LNCaP clone FGC (cell line): ENCODE measurements around the gene CFAP77.
A peak's percentile ranks its signal among the peaks of the same experiment; 100 is the strongest.

Experiments
- DNase-seq: peaks from one replicate; pipeline ENCODE4 v3.0.0-alpha.2; 2011; ENCODE audit warnings: low read depth
- H3K4me3 ChIP-seq: 2 replicates; pipeline ENCODE4 v1.5.1; 2011; ENCODE audit warnings: mild to moderate bottlenecking, low read depth, low read length, control low read depth
- CTCF ChIP-seq: IDR thresholded peaks from 2 replicates; pipeline ENCODE4 v1.5.1; 2012; ENCODE audit warnings: mild to moderate bottlenecking; ENCODE audit not compliant: control insufficient read depth, insufficient read depth; ENCODE audit errors: extremely low read depth

CFAP77 gene

GRCh38 chr9:132575005-132575609 is 165.1 kb downstream of the CFAP77 start:
- no peak overlapping the region for H3K4me3 ChIP-seq
- TF ChIP-seq CTCF = peak; percentile 74
- peak; percentile 50 for DNase-seq

- no peak overlapping the region for H3K4me3 ChIP-seq
- no peak for DNase-seq
- no peak for TF ChIP-seq CTCF
Measured at GRCh38 chr9:132575811-132576210, 165.8 kb downstream of the CFAP77 start.

GRCh38 chr9:132577119-132577518 is 167.1 kb downstream of the CFAP77 start:
- H3K4me3 ChIP-seq = no peak overlapping the region
- no peak for DNase-seq
- TF ChIP-seq CTCF = no peak

- DNase-seq = no peak
- H3K4me3 ChIP-seq = no peak overlapping the region
- no peak for TF ChIP-seq CTCF
Measured at GRCh38 chr9:132578367-132578932, 168.4 kb downstream of the CFAP77 start.

- H3K4me3 ChIP-seq = no peak overlapping the region
- DNase-seq = no peak
- TF ChIP-seq CTCF = no peak
Measured at GRCh38 chr9:132579427-132579798, 169.4 kb downstream of the CFAP77 start.

GRCh38 chr9:132582276-132582785 is 172.3 kb downstream of the CFAP77 start, which contains the start of gene BARHL1:
BARHL1 (plus strand) TSS chr9:132582606; CDS start chr9:132582798, 192 bp downstream.
- DNase-seq = no peak
- no peak for TF ChIP-seq CTCF
- H3K4me3 ChIP-seq = no peak within 1 kb of the TSS
